ENCODE results near the gene STK11.
A peak's percentile ranks its signal among the peaks of the same experiment; 100 is the strongest.

STK11 gene

DNA sequence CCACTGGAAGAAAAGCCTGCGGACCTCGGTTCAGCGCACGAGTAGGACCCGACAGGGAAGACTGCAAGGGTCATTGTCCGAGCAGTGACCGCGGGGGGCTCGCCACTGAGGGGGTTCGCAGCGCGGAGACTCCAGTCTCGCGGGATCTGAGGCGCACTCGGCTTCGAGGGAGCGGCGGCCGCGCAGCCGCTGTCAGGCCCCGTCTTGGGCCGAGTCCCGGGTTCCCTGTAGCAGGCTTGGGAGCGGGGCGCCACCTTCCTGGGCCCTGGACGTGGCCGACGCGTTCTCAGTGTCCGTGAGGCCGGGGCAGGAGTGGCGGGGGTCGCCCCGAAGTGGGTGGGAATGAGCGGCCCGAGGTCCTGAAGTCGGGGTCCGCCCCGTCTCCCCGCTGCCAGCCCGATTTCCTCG, 69.3 kb downstream of the STK11 start:
- no peak for DNase-seq

DNA sequence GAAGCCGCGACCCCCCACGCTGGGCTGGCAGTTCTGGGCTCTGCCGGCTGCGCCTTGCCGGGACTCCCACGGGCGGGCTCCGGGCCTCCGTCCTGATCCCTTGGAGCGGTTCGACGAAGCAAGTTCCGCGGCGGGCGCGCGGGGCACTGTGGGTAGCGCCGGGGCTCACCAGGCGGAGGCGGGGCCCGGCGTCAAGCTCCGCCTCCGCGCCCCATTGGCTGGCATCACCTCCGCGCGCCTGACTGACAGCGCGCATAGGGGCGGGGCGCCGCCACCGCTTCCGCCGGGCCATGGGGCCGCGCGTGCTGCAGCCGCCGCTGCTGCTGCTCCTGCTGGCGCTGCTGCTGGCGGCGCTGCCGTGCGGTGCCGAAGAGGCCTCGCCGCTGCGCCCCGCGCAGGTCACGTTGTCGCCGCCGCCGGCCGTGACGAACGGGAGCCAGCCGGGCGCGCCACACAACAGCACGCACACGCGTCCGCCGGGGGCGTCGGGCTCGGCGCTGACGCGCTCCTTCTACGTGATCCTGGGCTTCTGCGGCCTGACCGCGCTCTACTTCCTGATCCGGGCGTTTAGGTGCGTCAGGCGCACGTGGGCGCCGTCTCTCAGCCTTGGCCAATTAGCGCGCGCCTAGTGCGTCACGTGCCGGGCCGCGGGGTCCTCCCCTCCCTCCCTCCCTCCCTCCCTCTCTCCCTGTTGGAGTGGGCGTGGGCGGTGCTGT, 69.8 kb downstream of the STK11 start, which contains the start of gene FAM174C:
Gene FAM174C (plus strand): TSS at position 271 of the 716 bp plus-strand sequence. CDS start 20 bp downstream, at position 291.
- peak; percentile 97 for DNase-seq

DNA sequence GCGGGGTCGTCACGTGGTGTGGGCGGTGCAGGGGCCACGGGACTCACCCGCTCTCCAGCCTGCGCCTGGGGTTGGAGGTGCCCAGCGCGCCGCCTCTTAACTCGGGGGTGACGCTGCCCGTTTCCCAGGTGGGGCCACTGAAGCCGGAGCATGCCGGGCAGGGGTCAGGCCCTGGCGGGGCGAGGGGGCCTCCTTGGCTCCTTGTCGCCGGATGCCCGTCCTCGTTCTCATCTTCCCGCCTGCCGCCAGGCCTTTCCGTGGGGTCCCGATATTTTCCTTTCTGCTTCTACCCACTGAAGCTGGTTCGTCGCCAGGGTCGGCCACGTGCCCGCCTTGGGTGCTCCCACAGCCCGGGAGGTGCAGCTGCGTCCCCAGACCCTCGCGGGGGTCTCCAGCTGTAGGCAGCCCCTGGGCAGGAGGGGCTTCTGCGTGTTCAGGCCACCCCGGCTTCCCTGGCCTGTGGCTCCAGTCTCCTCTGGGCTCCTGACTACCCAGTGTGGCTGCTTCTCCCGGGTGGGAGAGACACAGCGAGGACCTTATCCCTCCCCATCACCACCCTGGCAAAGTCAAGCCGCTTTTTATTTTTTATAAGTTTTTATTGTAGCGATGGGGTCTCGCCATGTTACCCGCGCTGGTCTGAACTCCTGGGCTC, 70.5 kb downstream of the STK11 start:
- DNase-seq: no peak

DNA sequence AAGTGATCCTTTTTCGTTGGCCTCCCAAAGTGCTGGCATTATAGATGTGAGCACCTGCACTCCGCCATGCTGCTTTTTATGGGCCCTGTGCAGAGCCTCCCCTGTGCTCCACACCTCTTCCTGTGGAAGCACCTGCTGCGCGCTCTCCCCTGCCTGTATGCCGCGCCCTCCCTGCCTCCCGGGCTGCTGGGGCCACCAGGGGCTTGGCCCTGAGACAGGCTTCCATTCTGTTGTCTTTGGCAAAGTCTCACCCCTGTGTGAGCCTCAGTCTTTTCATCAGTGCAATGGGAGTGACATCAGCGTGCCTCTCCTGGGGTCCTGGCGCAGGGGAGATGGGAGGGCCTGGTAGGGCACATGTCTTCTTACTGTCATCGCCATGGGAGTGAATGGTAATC, 71.0 kb downstream of the STK11 start:
- DNase-seq: peak; percentile 45

DNA sequence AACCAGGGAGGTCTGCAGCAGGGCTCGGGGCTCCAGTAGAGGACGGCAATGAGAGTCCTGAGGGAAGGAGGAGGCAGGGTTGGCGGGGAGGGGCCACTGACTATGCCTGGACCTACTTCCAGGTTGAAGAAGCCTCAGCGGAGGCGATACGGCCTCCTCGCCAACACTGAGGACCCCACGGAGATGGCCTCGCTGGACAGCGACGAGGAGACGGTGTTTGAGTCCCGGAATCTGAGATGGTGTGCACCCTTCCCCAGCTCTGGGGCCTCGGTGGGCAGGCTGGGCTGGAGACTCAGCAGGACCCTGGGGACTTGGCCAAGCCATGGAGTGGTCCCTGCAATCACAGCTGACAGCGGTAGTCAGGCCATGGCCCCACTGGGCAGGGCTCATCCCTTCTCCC, 71.5 kb downstream of the STK11 start:
- no peak for DNase-seq

All from CD4-positive, alpha-beta T cell treated with Interleukin-17A for 4 hours (primary cell).